GM21515 (cell line): ENCODE results near the gene PLXND1.
"Not testable (repeated sequence)": the region's sequence is repeated elsewhere in the genome, so short reads cannot be mapped to it uniquely, and the experiment has no call there.

Experiments used
- ATAC-seq: cut with Tn5 transposase; IDR thresholded peaks from one replicate; pipeline ENCODE4 v1.9.1; 2021; ENCODE audit not compliant: unreplicated experiment

PLXND1 gene

DNA sequence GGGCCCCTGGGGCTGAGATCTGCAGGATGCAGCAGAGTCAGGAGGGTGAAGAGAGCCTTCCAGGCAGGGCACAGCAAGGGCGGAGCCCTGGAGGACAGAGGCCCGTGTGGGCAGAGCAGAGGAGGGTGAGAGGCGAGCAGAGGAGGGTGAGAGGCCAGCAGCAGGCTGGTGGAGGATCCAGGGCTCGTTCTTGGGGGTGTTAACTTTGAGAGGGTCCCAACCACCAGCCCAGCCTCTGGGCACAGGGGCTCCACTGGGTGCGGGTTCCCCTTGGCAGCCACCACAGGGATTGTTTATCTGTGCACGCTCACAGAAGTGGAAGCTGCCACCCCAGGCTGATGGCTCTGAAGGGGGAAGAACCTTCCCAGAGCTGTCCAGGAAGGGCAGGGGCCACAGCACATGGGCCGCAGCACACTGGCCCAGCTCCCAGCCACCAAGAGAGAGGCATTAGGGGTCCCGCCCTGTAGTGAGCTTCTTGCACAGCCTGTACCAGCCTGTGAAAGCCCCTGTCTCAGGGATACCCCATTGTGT is 9.3 kb upstream of the PLXND1 start:
- no peak for ATAC-seq

DNA sequence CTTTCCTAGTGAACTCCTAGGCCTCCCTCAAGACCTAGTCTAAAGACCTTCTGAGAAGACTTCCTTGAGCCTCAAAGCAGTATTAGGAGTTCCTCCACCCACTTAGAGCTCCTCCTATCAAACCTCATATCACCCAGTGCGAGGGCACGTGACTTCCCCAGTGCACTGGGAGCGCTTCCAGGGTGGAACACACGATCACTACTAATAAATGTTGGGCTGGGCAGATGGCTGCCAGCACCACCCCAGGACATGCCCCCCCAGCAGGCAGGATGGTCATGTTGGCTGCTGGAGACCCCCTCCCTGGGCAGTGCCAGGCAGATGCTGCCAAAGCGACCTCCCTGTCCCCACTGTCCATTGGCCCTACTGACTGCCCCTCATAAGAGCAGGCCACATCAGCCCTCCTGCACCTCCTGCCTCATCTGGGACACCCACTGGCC is 8.5 kb upstream of the PLXND1 start:
- no peak for ATAC-seq

DNA sequence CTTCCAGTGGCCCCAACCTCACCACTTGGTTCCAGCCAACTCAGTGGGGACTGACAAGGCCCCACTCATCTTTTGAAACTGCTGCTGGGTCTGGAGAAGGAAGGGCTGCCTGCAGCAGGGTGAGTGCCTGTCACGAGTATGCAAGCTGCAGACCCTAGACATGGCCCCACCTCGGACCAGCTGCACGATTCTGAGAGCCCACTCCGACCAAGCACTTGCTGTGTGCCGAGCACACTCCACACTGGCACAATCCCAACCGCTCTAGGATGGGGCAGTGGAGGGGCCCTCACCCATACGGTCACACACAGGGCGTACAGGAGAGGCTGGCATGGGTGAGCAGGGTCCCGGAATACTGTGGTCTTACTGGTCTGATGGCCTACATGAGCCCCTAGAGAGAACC is 8.0 kb upstream of the PLXND1 start:
- ATAC-seq = no peak

DNA sequence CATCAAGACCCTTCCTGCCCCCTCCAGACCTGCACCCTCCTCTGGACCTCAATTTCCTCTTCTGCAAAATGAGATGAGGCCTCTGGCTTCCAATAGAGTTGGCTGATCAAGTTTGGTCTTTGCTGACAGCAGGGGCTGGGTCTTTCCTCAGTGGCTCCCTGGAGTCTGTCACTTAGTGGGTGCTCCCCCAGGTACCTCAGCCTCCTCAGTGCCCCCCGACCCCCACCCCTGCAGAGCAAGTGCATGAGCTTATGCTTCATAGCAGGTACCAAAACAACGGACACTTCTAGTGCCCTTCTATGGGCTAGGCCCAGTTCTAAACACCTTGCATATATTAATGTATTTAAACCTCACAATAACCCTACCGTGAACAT is 6.9 kb upstream of the PLXND1 start:
- ATAC-seq = no peak

DNA sequence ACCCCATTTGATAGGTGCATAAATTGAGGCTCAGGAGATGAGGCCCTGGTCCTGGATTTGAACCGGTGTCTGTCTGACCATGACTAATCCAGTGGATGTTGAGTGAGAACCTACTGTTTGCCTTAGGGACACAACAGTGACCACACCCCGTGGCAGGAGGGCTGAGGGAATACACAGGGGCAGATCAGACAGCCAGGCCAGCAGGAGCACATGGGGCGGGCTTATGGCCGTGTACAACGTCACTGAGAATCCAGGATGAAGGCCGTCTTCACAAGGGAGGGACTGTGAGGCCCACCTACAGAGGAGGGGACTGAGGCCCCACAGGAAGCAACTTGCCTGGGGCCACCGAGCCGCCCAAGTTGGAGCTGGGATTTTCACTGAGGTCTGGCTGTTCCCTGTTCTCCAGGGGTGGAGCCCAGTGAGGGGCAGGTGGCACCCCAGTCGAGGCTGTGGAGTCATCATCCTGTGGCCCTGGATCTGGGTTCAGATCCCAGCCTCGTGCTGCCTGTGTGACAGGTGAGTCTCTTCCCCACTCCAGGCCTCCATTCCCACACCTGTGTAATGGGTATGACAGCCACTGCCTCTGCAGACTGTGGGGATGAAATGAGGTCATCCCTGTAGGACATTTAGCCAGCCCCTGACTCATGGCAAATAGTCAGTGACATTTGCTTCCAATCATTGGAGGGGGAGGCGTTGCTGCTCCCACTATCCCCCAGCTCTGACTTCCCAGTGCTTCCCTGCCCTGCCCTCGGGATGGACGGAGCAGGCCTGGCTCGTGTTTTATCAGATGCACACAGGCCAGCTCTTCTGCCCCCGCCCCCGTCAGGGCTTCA is 6.3 kb upstream of the PLXND1 start:
- ATAC-seq = no peak

DNA sequence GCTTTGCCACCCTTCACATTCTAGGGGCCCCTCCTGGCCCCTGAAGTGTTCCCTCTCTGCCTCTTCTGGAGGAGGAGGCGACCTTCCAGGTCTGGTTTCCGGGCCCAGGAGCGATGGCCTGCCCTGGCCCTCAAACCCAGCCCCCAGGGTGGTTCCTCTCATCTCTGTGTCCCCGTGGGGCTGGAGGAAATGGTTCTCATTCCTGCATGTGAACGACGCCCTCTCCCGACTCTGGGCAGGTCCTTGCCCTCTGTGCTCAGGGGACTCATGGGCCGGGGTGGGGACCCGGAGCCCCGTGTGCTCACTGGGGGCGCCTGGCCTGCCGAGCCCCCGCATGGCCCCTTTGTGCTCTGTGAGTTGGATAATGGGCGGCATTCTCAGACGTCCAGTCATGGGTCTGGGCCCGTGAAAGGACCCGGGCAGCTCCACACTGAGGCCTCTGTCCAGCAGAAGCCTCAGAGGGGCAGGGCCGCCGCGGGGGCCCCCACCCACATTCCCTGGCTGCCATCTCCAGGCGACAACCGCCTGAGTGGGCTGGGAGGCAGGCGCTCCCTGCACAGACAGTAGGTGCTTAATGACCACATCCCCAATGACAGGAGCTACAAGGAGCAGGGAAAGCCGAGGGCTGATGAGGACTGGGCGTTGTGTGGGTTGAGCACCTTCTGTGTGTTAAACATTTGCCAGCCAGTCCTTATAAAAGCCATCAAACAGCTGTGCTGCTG is 5.5 kb upstream of the PLXND1 start:
- no peak for ATAC-seq

DNA sequence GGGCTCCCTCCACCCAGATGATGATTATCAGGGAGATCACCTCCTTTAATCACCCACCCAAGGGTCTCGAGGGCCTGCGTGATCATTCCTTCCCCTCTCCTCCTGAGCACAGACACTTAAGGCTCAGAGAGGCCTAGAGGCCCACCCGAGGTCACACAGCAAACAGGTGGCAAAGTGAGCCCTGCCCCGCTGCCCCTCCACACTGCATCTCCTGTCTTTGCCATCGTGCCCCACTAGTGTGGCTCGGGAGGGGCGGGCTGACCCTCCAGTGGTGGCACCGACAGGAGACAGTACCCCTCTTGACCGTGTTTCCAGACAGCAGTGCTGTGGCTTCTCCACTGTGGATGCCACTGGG is 4.9 kb upstream of the PLXND1 start:
- no peak for ATAC-seq

DNA sequence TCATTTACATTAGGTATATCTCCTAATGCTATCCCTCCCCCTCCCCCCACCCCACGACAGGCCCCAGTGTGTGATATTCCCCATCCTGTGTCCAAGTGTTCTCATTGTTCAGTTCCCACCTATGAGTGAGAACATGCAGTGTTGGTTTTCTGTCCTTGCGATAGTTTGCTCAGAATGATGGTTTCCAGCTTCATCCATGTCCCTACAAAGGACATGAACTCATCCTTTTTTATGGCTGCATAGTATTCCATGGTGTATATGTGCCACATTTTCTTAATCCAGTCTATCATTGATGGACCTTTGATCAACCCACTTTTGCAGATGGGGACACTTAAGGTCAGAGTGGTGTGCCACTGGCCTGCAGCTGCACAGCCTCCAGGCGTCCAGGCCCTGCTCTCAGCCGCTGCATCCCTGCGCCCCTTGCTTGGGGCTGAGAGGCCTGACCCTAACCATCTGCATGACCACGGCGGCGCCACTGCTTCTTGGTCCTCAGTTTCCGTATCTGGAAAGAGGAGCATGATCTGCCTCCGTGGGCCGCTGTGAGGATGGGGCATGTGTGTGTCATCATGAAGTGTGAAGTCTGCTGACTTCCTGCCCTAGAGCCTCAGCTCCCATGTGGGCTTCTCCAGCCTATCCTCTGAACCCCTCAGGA is 4.4 kb upstream of the PLXND1 start:
- ATAC-seq = not testable (repeated sequence)

DNA sequence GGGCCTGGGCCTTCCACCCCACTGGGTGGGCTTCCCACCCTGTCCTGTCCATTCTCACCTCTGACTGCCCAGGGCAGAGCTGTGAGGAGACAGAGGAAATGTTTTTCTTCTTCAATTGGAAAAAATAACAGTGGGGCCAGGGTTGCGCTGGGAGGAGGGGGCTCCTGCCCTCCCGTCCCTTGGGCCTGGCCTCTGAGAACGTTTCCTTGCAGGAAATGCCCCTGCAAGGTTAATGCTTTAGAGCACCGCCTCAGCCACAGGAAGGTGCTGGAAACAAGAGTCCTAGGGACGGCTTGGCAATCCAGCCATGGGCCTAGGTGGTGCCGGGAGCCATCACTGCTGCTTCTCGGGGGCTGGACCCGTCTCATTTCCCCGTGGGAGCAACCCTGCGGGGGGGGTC is 3.8 kb upstream of the PLXND1 start:
- no peak for ATAC-seq

DNA sequence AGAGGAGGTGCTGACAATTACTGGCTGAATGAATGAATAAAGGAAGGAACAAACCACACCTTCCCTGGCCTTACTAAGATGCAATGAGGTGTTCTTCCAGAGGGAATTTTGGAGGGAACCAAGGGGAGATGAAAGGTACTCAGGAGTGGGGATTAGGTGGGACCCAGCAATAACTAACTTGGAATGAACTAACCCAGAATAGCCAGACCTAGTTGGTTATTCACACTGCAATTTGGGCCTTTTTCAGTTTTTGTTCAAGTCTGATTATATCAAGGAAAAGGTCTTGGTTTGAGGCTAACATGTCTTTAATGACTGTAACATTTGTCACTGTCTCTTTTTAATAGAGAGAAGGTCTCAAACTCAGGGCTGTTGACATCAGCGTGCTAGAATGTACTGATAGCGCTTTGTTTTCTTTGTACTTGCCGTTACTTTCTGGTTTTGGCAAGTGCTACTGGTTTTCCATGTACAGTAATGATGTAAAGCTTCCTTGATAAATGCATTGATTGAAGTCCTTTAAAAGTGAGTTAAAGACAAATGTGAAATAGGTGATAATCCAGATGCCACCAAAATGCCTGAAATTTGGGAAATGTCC is 3.2 kb upstream of the PLXND1 start:
- ATAC-seq = no peak

DNA sequence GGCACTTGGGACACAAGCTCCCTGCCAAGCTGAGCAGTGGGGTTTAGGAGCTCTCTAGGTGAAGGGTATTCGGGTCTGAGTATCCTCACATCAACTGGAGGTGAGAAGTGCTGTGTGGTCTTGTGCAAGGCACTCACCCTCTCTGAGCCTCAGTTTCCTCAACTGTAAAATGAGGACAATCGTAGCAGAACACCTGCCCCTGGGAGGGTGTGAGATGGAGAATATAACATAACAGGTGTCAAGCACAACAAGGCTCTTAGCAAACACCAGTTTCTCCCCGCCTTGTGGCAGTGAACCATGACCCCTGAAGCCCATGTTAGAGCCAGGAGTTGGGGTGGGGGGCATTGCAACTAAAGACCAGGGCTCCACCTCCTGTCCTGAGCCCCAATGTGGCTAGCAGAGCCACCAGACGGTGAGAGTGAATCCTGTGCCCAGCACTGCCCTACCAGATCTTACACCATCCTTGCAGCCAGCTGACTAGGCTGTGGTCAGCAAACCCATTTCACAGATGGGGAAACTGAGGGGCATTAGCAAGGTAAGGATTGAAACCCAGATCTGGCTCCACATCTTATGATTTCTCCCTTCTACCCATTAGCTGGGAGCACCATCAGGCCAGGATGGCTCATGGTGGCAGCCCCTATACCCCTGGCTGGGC is 2.6 kb upstream of the PLXND1 start:
- no peak for ATAC-seq

DNA sequence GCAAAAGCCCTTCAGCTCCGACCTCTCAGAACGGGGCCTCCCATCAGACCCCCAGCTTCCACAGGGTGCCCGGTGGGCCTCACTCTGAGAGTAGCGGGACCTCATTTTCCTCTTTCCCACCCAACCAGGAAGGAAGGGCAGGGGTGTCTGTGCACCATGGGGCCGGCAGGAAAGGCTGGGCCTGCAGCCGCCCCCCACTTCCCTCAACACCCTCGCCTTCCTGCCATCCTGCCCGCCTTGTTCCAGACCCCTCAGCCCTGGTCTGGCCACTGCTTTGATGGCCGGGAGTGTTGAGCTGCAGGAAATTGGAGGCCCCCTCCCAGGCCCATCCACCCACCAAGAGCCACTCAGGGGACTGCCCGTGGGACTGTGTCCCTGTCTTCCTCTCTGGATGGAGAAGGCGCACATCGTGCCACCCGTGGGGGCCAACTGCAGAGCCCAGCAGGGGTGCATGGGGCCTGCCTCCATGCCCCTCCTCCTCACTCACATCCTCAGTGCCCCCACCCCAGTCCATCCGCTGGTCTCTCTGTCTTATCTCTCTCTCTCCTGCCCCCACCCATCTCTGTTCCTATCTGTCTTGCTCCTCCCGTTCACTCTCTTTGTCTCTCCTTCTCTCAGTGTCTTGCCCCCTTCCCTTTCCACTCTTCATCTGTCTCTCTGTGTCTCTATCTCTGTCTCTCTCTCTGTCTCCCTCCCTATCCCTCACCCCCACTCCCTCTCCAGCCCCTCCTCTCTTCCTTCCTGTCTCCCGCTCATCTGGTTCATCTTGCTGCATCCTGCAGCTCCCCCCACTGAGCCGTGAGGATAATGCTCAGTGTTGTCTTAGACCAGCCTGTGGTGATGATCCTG is 1.8 kb upstream of the PLXND1 start:
- ATAC-seq = no peak

DNA sequence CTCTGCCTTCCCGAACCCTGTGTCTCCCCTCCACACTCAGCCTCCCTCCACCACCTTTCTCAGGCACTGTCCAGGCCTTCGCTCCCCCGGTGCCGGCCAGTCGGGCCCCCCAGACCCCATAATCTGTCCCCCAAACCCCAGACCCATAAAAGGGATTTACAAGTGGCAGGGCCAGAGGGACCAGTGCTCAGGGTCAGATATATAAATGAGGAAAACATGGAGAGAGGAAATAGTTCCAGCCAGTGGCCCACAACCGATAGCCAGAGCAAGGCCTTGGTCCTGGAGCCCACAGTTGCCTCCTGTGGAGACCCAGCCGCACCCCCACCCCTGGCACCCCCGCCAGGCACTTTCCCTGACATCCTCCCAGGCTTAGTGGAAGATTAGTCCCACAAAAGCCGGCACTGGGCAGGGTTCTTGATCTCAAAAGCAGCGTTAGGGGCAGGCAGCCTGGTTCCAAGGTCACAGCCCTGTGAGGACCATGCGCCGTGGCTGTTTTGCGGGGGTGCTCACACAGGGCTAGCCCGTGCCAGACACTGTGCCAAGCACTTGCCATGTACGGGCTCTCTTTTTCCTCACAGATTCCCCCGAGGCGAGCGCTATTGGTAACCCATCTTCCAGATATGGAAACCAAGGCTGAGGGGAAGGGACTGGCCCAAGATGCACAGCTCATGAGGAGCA is 1.1 kb upstream of the PLXND1 start:
- ATAC-seq = no peak

DNA sequence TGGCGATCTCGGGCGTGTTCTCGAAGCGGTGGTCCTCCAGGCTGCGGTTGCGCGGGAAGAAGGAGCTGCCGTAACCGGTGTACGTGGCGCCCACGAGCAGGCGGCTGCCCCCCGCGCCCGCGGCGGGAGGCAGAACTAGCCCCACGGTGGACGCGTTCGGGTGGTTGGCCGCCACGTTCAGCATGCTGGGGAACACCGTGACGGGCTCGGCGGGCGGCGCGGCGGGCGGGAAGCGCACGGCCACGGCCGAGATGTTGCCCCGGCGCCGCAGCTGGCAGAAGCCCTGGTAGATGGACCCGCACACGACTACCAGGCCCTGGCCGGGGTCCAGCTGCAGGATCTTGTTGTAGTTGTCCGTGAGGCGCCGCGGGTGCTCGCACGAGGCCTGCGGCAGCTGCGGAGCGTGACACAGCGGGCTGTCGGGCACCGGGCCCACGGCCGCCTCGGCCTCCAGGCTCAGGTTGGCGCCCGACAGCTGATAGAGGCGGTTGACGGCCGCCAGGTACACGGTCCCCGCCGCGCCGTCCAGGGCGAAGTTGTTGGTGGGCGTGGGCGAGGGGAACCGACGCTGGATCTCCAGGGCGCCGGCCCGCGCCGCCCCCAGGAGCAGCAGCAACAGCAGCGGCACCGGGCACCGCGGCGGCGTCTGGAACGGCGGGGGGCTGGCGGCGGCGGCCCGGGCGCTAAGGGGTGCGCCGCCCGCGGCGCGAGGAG is 397 bp downstream of the PLXND1 start:
- ATAC-seq = no peak

DNA sequence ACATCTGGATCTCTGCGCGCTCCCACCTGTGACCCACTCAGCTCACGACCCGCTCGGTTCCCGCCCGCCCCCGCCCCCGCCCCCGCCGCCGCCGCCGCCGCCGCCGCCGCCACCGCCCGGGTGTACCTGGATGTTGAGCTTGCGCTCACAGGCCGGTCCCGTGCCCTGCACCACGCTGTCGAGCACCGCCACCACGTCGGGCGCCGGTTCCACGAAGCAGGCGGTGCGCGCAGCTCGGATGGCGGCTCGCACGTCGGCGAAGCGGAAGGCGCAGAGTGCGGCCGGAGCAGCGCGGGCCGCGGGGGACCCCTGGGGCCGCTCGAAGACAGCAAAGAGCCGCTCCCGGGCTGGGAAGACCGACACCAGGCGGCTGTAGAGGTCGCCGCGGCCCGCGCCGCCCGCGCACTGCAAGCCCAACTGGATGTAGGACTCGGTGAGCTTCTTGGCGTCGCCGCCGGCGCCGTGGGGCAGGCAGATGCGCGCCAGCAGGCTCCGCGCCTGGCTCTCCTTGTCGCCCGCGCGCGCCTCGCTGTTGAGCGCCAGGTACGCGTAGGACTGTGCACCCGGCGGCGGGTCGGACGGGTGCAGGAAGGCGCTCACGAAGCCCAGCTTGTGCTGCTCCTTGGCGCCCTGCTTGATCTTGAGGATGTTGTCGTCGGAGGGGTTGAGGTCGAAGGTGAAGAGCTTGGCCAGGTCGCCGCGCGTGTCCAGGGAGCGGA is 1.1 kb downstream of the PLXND1 start:
- no peak for ATAC-seq

DNA sequence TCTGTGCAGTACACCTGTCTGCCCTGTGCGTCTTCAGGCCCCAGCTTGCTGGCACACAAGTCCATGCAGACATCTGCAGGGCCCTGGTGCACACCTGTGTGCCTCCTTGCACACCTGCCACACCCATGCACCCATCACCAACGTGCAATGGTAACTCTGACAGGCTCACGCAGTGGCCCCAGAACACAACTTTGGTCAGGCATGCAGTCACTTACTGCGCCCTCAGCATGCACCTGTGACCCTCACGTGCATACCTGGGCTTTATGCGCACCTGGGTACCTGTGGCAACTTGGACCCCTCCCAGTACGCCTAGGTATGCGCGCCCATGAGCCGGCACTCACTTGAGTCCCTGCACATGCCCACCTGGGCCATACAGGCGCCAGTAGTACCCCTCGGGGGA is 1.7 kb downstream of the PLXND1 start:
- no peak for ATAC-seq

DNA sequence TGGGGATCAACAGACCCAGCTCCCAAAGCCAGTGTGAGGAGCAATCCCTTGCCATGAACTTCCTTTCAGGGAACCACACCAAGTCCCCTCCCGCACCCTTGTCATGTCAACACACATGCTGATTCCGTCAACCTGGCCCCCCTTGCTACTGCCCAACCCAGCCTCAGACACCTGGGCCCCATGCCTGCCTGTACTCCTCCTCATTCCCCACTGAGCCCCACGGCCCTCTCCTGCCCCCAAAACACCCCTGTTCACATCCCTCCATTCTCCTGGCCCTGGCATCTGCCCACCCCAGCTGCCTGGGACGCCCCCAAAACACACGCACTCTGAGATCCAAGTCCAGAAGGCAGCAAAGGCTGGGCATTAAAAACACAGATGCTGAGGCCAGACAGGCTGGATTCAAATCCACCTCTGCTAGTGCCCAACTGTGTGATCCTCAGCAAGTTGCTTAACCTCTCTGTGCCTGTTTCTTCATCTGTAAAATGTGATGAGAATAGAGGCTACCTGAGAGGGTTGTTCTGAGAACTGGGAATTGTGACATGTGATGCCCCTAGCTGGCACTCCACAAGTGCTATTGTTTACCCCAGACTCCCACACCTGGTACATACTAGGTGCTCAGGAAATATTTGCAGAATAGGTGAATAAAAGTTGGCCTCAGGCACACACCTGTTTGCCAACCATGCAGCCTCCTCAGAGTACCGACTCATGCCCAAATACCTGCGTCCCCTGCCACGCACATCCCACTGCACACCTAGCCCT is 2.3 kb downstream of the PLXND1 start:
- ATAC-seq = no peak

DNA sequence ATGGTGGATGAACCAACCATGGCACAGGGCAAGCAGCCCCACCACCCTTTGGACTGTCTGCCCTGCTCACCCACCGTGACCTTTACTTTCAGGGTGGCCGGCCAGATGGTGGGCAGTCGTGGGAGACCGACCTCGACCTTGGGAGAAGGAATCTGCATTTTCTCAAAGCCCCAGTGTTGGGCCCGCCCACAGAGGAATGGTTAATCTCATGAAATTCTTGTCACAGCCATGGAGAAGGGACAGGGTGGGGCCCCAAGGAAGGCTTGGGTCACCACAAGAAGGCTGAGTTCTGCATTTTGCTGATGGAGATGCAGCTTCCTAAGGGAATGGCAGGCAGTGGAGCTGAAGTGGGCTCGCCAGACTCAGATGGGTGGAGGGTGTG is 2.9 kb downstream of the PLXND1 start:
- ATAC-seq = no peak
